Liver (tissue), 9 donors: Measurements from ENCODE around the gene CEP97. TPM values are rescaled to one million over a fixed set of nuclear protein-coding genes. Genes with fewer than 3 reads are reported as not detected.
A peak's percentile ranks its signal among the peaks of the same experiment; 100 is the strongest.

Experiments used
- DNase-seq: peaks from one replicate; pipeline ENCODE4 v3.0.0-alpha.2; 2017; ENCODE audit warnings: low spot score
- H3K27ac ChIP-seq, 2 donors: one replicate each; pipeline ENCODE4 v1.7.0; 2013; ENCODE audit warnings: inconsistent platforms in 2 of 2, low read length in 2 of 2, control low read depth in 1 of 2, low read depth in 1 of 2, mild to moderate bottlenecking in 1 of 2
- H3K27me3 ChIP-seq, 4 donors: one replicate each; pipeline versions ENCODE4 v1.6.1 to v1.7.0; 2013; ENCODE audit warnings: low read length in 3 of 4, inconsistent platforms in 1 of 4, mild to moderate bottlenecking in 1 of 4, moderate library complexity in 1 of 4; ENCODE audit not compliant: control insufficient read depth in 4 of 4, insufficient read depth in 4 of 4
- H3K36me3 ChIP-seq, 4 donors: one replicate each; pipeline versions ENCODE4 v1.6.1 to v1.7.0; 2013; ENCODE audit warnings: low read length in 3 of 4, mild to moderate bottlenecking in 3 of 4, low read depth in 1 of 4, moderate library complexity in 1 of 4; ENCODE audit not compliant: control insufficient read depth in 4 of 4, insufficient read depth in 3 of 4
- H3K4me1 ChIP-seq, 4 donors: one replicate each; pipeline versions ENCODE4 v1.6.1 to v1.7.0; 2013; ENCODE audit warnings: low read length in 3 of 4, mild to moderate bottlenecking in 3 of 4, moderate library complexity in 1 of 4; ENCODE audit not compliant: control insufficient read depth in 4 of 4, insufficient read depth in 4 of 4
- H3K4me3 ChIP-seq, 3 donors: one replicate each; pipeline versions ENCODE4 v1.6.1 to v1.7.0; 2013; ENCODE audit warnings: low read length in 3 of 3, control low read depth in 1 of 3, low read depth in 1 of 3, mild to moderate bottlenecking in 1 of 3
- H3K9ac ChIP-seq, 2 donors: one replicate each; pipeline ENCODE4 v1.7.0; 2013; ENCODE audit warnings: low read length in 2 of 2, mild to moderate bottlenecking in 2 of 2, moderate library complexity in 2 of 2, control low read depth in 1 of 2, low read depth in 1 of 2
- H3K9me3 ChIP-seq, 4 donors: one replicate each; pipeline versions ENCODE4 v1.6.1 to v1.7.0; 2013; ENCODE audit warnings: low read length in 3 of 4; ENCODE audit not compliant: control insufficient read depth in 4 of 4
- EGR1 ChIP-seq, 2 donors: IDR thresholded peaks; 2 replicates each; pipeline ENCODE4 v1.6.1; 2016 to 2018; ENCODE audit warnings: antibody characterized with exemption in 2 of 2, low read depth in 2 of 2
- FOXA1 ChIP-seq: IDR thresholded peaks from 2 replicates; pipeline ENCODE4 v1.6.1; 2016; ENCODE audit warnings: antibody characterized with exemption
- FOXA2 ChIP-seq: IDR thresholded peaks from 2 replicates; pipeline ENCODE4 v1.6.1; 2016; ENCODE audit warnings: antibody characterized with exemption
- GABPA ChIP-seq, 2 donors: IDR thresholded peaks in 1 of 2; conservative IDR thresholded peaks in 1 of 2; 2 replicates each; pipeline ENCODE4 v1.6.1; 2016; ENCODE audit warnings: antibody characterized with exemption in 2 of 2, mild to moderate bottlenecking in 1 of 2, moderate library complexity in 1 of 2
- HNF4A ChIP-seq, 2 donors: conservative IDR thresholded peaks; 2 replicates each; pipeline ENCODE4 v1.6.1; 2016; ENCODE audit warnings: antibody characterized with exemption in 2 of 2, mild to moderate bottlenecking in 2 of 2
- JUND ChIP-seq, 2 donors: IDR thresholded peaks; 2 replicates each; pipeline ENCODE4 v1.6.1; 2016; ENCODE audit warnings: antibody characterized with exemption in 2 of 2
- NR2F2 ChIP-seq: IDR thresholded peaks from 2 replicates; pipeline ENCODE4 v1.6.1; 2016; ENCODE audit warnings: antibody characterized with exemption
- RAD21 ChIP-seq, 2 donors: IDR thresholded peaks; 2 replicates each; pipeline ENCODE4 v1.6.1; 2016; ENCODE audit warnings: antibody characterized with exemption in 2 of 2, mild to moderate bottlenecking in 2 of 2
- RXRA ChIP-seq, 2 donors: IDR thresholded peaks; 2 replicates each; pipeline ENCODE4 v1.6.1; 2017 to 2018; ENCODE audit warnings: antibody characterized with exemption in 2 of 2, mild to moderate bottlenecking in 1 of 2
- SP1 ChIP-seq: IDR thresholded peaks from 2 replicates; pipeline ENCODE4 v1.6.1; 2018; ENCODE audit warnings: antibody characterized with exemption, mild to moderate bottlenecking
- TAF1 ChIP-seq: conservative IDR thresholded peaks from 2 replicates; pipeline ENCODE4 v1.6.1; 2016; ENCODE audit warnings: antibody characterized with exemption, mild to moderate bottlenecking
- YY1 ChIP-seq: IDR thresholded peaks from 2 replicates; pipeline ENCODE4 v1.6.1; 2016; ENCODE audit warnings: antibody characterized with exemption, mild to moderate bottlenecking
- polyA plus RNA-seq, 2 donors: library from polyadenylated mRNA; stranded (reverse) in 1 of 2; unstranded in 1 of 2; fragments of 200-250 nt in 1 of 2; fragments of >200 nt in 1 of 2; fragmentation: Nextera tagmentation in 1 of 2; extraction: Ambion mirVana in 1 of 2; gene quantifications; one replicate each; pipeline versions ENCODE4 v1.2.1 to v1.2.3, GENCODE V29; 2013 to 2015
- total RNA-seq, 2 donors: library from RNA; depleted of rRNA; stranded (reverse); fragments of >200 nt; gene quantifications; one replicate each; pipeline ENCODE4 v1.2.3, GENCODE V29; 2014
- TF ChIP-seq, protein P1 (sequence below): fragments of 150-350 bp; IDR thresholded peaks from 2 replicates; pipeline ENCODE4 v1.5.1; 2017; ENCODE audit warnings: improper control_type of control experiment, low read depth, low read length; ENCODE audit not compliant: missing input control
- TF ChIP-seq, protein P2 (sequence below): IDR thresholded peaks from 2 replicates; pipeline ENCODE4 v1.6.1; 2016; ENCODE audit warnings: antibody characterized with exemption
- TF ChIP-seq, protein P3 (sequence below): IDR thresholded peaks from 2 replicates; pipeline ENCODE4 v1.6.1; 2016; ENCODE audit warnings: antibody characterized with exemption
- donor health status: healthy.
- donor health status: healthy.
- donor health status: healthy.
- donor health status: healthy.
- donor health status: healthy.

CEP97 gene
- total and polyA plus RNA-seq, 4 donors: 0.57 to 8.3 (median 2.1) TPM

DNA sequence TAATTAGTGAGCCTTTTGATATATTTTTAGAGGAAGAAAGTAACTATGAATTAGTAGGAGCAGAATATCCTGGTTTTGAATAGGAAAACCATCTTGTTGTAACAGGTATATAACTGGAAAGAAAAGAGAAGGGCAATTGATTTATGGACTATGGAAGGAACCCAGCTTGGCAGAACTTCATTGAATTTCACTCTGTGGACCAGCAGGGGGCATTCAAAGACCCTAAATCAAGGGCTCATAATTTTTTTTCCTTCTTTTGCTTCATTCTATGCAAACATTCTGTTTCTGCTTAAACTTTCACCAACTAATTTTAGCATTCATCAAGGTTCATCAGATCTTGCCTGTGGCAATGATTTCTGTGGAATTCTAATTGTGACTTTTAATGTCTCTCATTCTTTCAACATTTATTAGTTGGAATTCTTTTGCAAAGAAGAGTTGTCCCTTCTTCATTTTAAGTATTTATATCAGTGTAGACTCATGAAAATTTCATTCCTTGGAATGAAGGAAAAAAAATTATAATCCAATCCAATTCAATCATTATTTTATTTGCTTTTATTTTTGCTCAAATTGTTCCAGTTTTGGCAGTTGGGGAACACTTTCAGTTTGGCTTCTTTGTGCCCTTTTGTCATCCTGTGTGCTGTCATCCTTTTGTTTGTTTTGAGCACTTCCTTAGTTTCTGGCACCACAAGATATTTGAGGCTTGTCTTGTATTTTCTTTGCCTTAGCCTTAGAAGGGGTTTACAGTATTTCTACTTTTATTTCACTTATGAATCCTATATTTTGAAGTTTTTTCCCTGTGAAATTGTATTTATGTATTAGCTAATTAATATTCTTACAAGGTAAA lies 85.0 kb downstream of the CEP97 start:
- H3K27ac ChIP-seq: no peak overlapping the region
- no peak overlapping the region for H3K4me3 ChIP-seq
- H3K9ac ChIP-seq: no peak overlapping the region
- H3K4me1 ChIP-seq: peaks cover 0 to 14% (median 10%) of the 10 kb centered on the region in 4 donors
- DNase-seq: no peak
- H3K36me3 ChIP-seq: no peaks in the 10 kb centered on the region
- no peaks in the 10 kb centered on the region for H3K27me3 ChIP-seq
- TF ChIP-seq NR2F2: no peak
- peak; percentile 26 to 35 for TF ChIP-seq HNF4A (conservative IDR thresholded peaks at IDR 0.05)
- TF ChIP-seq FOXA1: no peak
- TF ChIP-seq, protein P1, sequence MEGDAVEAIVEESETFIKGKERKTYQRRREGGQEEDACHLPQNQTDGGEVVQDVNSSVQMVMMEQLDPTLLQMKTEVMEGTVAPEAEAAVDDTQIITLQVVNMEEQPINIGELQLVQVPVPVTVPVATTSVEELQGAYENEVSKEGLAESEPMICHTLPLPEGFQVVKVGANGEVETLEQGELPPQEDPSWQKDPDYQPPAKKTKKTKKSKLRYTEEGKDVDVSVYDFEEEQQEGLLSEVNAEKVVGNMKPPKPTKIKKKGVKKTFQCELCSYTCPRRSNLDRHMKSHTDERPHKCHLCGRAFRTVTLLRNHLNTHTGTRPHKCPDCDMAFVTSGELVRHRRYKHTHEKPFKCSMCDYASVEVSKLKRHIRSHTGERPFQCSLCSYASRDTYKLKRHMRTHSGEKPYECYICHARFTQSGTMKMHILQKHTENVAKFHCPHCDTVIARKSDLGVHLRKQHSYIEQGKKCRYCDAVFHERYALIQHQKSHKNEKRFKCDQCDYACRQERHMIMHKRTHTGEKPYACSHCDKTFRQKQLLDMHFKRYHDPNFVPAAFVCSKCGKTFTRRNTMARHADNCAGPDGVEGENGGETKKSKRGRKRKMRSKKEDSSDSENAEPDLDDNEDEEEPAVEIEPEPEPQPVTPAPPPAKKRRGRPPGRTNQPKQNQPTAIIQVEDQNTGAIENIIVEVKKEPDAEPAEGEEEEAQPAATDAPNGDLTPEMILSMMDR: peak; percentile 79
- TF ChIP-seq EGR1 (IDR thresholded peaks at IDR 0.05; ENCODE audit: low read depth in 2 of 2): no peak
- peak in 1 of 2 donors; percentile 8 for TF ChIP-seq RXRA (IDR thresholded peaks at IDR 0.05)
- TF ChIP-seq RAD21 (IDR thresholded peaks at IDR 0.05): peak; percentile 90 to 92
- no peak for TF ChIP-seq TAF1
- H3K9me3 ChIP-seq: no peaks in the 10 kb centered on the region

DNA sequence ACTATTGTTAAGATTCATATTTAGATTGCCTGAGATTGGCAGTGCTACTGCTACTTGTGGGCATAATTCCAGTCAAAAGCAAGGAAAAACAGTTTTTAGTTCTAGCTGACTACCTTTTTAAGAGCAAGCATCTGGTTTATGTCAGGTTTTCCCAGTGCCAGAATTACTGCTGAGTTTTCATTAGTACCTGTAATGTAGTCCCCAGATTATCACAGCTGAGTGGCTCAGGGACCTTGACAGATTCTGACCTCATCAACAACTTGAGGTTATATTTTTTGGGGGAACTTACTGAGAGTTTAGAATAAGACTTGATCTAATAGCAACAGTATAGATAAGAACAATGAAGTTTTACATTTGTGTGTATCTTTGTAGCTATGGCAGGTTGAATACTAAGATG lies 85.6 kb downstream of the CEP97 start:
- Histone ChIP-seq H3K4me1 (peaks cover 0 to 19% (median 14%) of the 10 kb centered on the region in 4 donors), H3K27me3 (no peaks in the 10 kb centered on the region), H3K27ac (no peak overlapping the region), H3K9me3 (no peaks in the 10 kb centered on the region), H3K9ac (no peak overlapping the region), H3K4me3 (no peak overlapping the region), H3K36me3 (no peaks in the 10 kb centered on the region)
- TF ChIP-seq YY1: no peak
- TF ChIP-seq RXRA (IDR thresholded peaks at IDR 0.05): no peak
- TF ChIP-seq, protein P1: no peak
- TF ChIP-seq FOXA1: no peak
- TF ChIP-seq SP1: no peak
- no peak for TF ChIP-seq TAF1
- no peak for TF ChIP-seq NR2F2
- TF ChIP-seq JUND (IDR thresholded peaks at IDR 0.05): no peak
- TF ChIP-seq, protein P2, sequence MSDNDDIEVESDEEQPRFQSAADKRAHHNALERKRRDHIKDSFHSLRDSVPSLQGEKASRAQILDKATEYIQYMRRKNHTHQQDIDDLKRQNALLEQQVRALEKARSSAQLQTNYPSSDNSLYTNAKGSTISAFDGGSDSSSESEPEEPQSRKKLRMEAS: no peak
- no peak for TF ChIP-seq GABPA (IDR thresholded peaks at IDR 0.05 in 1 of 2, conservative IDR thresholded peaks at IDR 0.05 in 1 of 2)
- TF ChIP-seq FOXA2: no peak
- TF ChIP-seq, protein P3, sequence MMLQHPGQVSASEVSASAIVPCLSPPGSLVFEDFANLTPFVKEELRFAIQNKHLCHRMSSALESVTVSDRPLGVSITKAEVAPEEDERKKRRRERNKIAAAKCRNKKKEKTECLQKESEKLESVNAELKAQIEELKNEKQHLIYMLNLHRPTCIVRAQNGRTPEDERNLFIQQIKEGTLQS: no peak
- no peak for TF ChIP-seq RAD21 (IDR thresholded peaks at IDR 0.05)
- TF ChIP-seq HNF4A (conservative IDR thresholded peaks at IDR 0.05): no peak
- no peak for DNase-seq
